ENCODE data around the gene MAP4K2.

Gene MAP4K2

GRCh38 chr11:64753380-64754123 is 49.5 kb downstream of the MAP4K2 start:
- no peak for DNase-seq

- no peak for DNase-seq
These were observed 50.0 kb downstream of the MAP4K2 start for GRCh38 chr11:64753019-64753379.

- DNase-seq: no peak
These were observed 50.6 kb downstream of the MAP4K2 start for GRCh38 chr11:64752175-64752970.

GRCh38 chr11:64751580-64751979 is 51.4 kb downstream of the MAP4K2 start:
- DNase-seq: no peak

GRCh38 chr11:64751136-64751535 is 51.9 kb downstream of the MAP4K2 start:
- no peak for DNase-seq

GRCh38 chr11:64750361-64751054 is 52.5 kb downstream of the MAP4K2 start:
- DNase-seq: no peak

GRCh38 chr11:64747961-64748665 is 54.9 kb downstream of the MAP4K2 start:
- DNase-seq: peak; percentile 11

GRCh38 chr11:64746486-64746885 is 56.5 kb downstream of the MAP4K2 start:
- no peak for DNase-seq

GRCh38 chr11:64745521-64746328 is 57.3 kb downstream of the MAP4K2 start:
- DNase-seq: peak; percentile 69

GRCh38 chr11:64745189-64745520 is 57.9 kb downstream of the MAP4K2 start:
- peak; percentile 55 for DNase-seq

- DNase-seq: no peak
These were observed 58.3 kb downstream of the MAP4K2 start for GRCh38 chr11:64744544-64745188.

- DNase-seq: peak; percentile 77
These were observed 59.1 kb downstream of the MAP4K2 start, which contains the start of gene RASGRP2 for GRCh38 chr11:64743591-64744543. RASGRP2 (minus strand) TSS chr11:64744142; CDS start chr11:64742866, 1,276 bp downstream.

- DNase-seq: peak; percentile 77
These were observed 60.0 kb downstream of the MAP4K2 start for GRCh38 chr11:64742889-64743590.

GRCh38 chr11:64742087-64742888 is 60.7 kb downstream of the MAP4K2 start:
- DNase-seq: peak; percentile 48

- no peak for DNase-seq
These were observed 61.5 kb downstream of the MAP4K2 start for GRCh38 chr11:64741375-64742086.

GRCh38 chr11:64739871-64740270 is 63.1 kb downstream of the MAP4K2 start:
- DNase-seq: no peak

- DNase-seq: no peak
These were observed 66.4 kb downstream of the MAP4K2 start for GRCh38 chr11:64736654-64737053.

- DNase-seq: no peak
These were observed 67.2 kb downstream of the MAP4K2 start for GRCh38 chr11:64735725-64736259.

Measured in activated naive CD4-positive, alpha-beta T cell treated with anti-CD3 and anti-CD28 coated beads, Interleukin-2, amount 50 U/mL, for 16 hours (primary cell).